Common myeloid progenitor, CD34-positive (primary cell): ENCODE measurements around the gene PARD6B.

Experiments used
- CTCF ChIA-PET: fragments of 350-600 bp; sonication (Branson Sonifier 250); formaldehyde crosslinking; loops from one replicate; lab custom pipeline; 2021; ENCODE audit warnings: antibody characterized with exemption; lab: Charles Lee
- POLR2A ChIA-PET: fragments of 350-600 bp; sonication (Branson Sonifier 250); formaldehyde crosslinking; loops from one replicate; lab custom pipeline; 2021; ENCODE audit warnings: antibody characterized with exemption; lab: Charles Lee
- DNase-seq, 3 donors: peaks; one replicate each; pipeline versions ENCODE4 v3.0.0 to v3.0.0-alpha.2; 2013
- H3K27ac ChIP-seq, 2 experiments: 1 replicate in 1 of 2; 2 replicates in 1 of 2; pipeline ENCODE4 v1.7.0; 2013; ENCODE audit warnings: inconsistent platforms in 2 of 2, low read length in 2 of 2, mild to moderate bottlenecking in 2 of 2, low read depth in 1 of 2, moderate library complexity in 1 of 2; ENCODE audit not compliant: severe bottlenecking in 2 of 2, insufficient read depth in 1 of 2, poor library complexity in 1 of 2
- H3K27me3 ChIP-seq, 5 experiments: replicated peaks in 2 of 5; 1 replicate in 3 of 5; 2 replicates in 2 of 5; pipeline versions ENCODE4 v1.6.1 to v1.7.0; 2013; ENCODE audit warnings: low read length in 4 of 5, mild to moderate bottlenecking in 2 of 5, moderate library complexity in 2 of 5, inconsistent platforms in 1 of 5; ENCODE audit not compliant: insufficient read depth in 5 of 5, control insufficient read depth in 4 of 5
- H3K36me3 ChIP-seq, 4 experiments: 1 replicate in 2 of 4; 2 replicates in 2 of 4; pipeline versions ENCODE4 v1.6.1 to v1.7.0; 2013; ENCODE audit warnings: low read length in 3 of 4, control low read depth in 1 of 4, mild to moderate bottlenecking in 1 of 4; ENCODE audit not compliant: control insufficient read depth in 4 of 4, insufficient read depth in 4 of 4
- H3K4me1 ChIP-seq, 4 experiments: 1 replicate in 3 of 4; 2 replicates in 1 of 4; pipeline versions ENCODE4 v1.6.1 to v1.7.1; 2013; ENCODE audit warnings: low read length in 3 of 4, mild to moderate bottlenecking in 3 of 4, control low read depth in 1 of 4, inconsistent platforms in 1 of 4, moderate library complexity in 1 of 4; ENCODE audit not compliant: control insufficient read depth in 4 of 4, insufficient read depth in 4 of 4; ENCODE audit errors: control extremely low read depth in 1 of 4
- H3K4me3 ChIP-seq, 7 experiments: 1 replicate in 4 of 7; 2 replicates in 3 of 7; pipeline versions ENCODE4 v1.5.1 to v1.7.0; 2013; ENCODE audit warnings: mild to moderate bottlenecking in 7 of 7, low read length in 6 of 7, moderate library complexity in 6 of 7, inconsistent platforms in 2 of 7, low read depth in 2 of 7, control low read depth in 1 of 7; ENCODE audit not compliant: insufficient read depth in 4 of 7, control insufficient read depth in 1 of 7; ENCODE audit errors: extremely low read depth in 1 of 7
- H3K9me3 ChIP-seq, 5 experiments: 1 replicate in 4 of 5; 2 replicates in 1 of 5; pipeline versions ENCODE4 v1.6.1 to v1.7.1; 2013; ENCODE audit warnings: low read length in 4 of 5, mild to moderate bottlenecking in 2 of 5, inconsistent platforms in 1 of 5, low read depth in 1 of 5, moderate library complexity in 1 of 5; ENCODE audit not compliant: control insufficient read depth in 4 of 5, insufficient read depth in 2 of 5; ENCODE audit errors: control extremely low read depth in 1 of 5
- WGBS: methylation state at CpG from one replicate; pipeline ENCODE4 v1.1.5; 2013; ENCODE audit not compliant: insufficient coverage; 5-methylcytosine and 5-hydroxymethylcytosine counted together

Gene PARD6B

GRCh38 chr20:50734730-50735679, 3.6 kb downstream of the PARD6B start:
- Histone ChIP-seq H3K27ac (no peak overlapping the region), H3K36me3 (peaks cover 0 to 4% (median 0%) of the 10 kb centered on the region in 4 experiments), H3K9me3 (no peaks in the 10 kb centered on the region), H3K27me3 (no peaks in the 10 kb centered on the region), H3K4me1 (peaks cover 6 to 23% (median 15%) of the 10 kb centered on the region in 4 experiments), H3K4me3 (no peak overlapping the region)
- ChIA-PET POLR2A (no interaction called here), CTCF (interaction anchor here (1.0 to 3.2 kb wide), 3 partner anchors 8 to 54 kb away, joined by 3 to 8 read pairs (median 5); no protein-coding TSS in a partner anchor)
- whole genome bisulfite sequencing: 100% methylated on average over 8 of the region's 9 CpGs
- no peak for DNase-seq

- DNase-seq: no peak
- Histone ChIP-seq H3K27ac (no peak overlapping the region), H3K36me3 (peaks cover 0 to 4% (median 0%) of the 10 kb centered on the region in 4 experiments), H3K4me3 (no peak overlapping the region), H3K9me3 (no peaks in the 10 kb centered on the region), H3K4me1 (peaks cover 6 to 18% (median 9%) of the 10 kb centered on the region in 4 experiments), H3K27me3 (no peaks in the 10 kb centered on the region)
- ChIA-PET CTCF (interaction anchor here (0.6 kb wide), 1 partner anchor 1559 kb away, joined by 3 read pairs; no protein-coding TSS in a partner anchor), POLR2A (no interaction called here)
These were observed 4.4 kb downstream of the PARD6B start for GRCh38 chr20:50735813-50736212.

GRCh38 chr20:50737352-50737751, 6.0 kb downstream of the PARD6B start:
- Histone ChIP-seq H3K27me3 (no peaks in the 10 kb centered on the region), H3K4me1 (peaks cover 2 to 9% (median 4%) of the 10 kb centered on the region in 4 experiments), H3K9me3 (no peaks in the 10 kb centered on the region), H3K36me3 (peaks cover 0 to 4% (median 0%) of the 10 kb centered on the region in 4 experiments), H3K27ac (no peak overlapping the region), H3K4me3 (no peak overlapping the region)
- 100% methylated on average over 2 of the region's 4 CpGs for WGBS
- ChIA-PET POLR2A (no interaction called here), CTCF (no interaction called here)
- DNase-seq: no peak

GRCh38 chr20:50743087-50743486, 11.7 kb downstream of the PARD6B start:
- DNase-seq: no peak
- H3K27me3 ChIP-seq: no peaks in the 10 kb centered on the region
- H3K36me3 ChIP-seq: peaks cover 0 to 4% (median 0%) of the 10 kb centered on the region in 4 experiments
- CTCF ChIA-PET: interaction anchor here (0.7 to 0.8 kb wide), 2 partner anchors 9 to 10 kb away, joined by 3 to 5 read pairs; no protein-coding TSS in a partner anchor
- WGBS: 100% methylated on average over 2 of the region's 4 CpGs
- no peaks in the 10 kb centered on the region for H3K9me3 ChIP-seq
- POLR2A ChIA-PET: no interaction called here
- peaks cover 2 to 6% (median 5%) of the 10 kb centered on the region in 4 experiments for H3K4me1 ChIP-seq
- no peak overlapping the region for H3K27ac ChIP-seq
- H3K4me3 ChIP-seq: no peak overlapping the region

GRCh38 chr20:50744143-50744792, 12.9 kb downstream of the PARD6B start:
- Histone ChIP-seq H3K36me3 (peaks cover 0 to 4% (median 3%) of the 10 kb centered on the region in 4 experiments), H3K9me3 (no peaks in the 10 kb centered on the region), H3K27me3 (no peaks in the 10 kb centered on the region), H3K27ac (no peak overlapping the region), H3K4me3 (no peak overlapping the region), H3K4me1 (peaks cover 2 to 6% (median 5%) of the 10 kb centered on the region in 4 experiments)
- CTCF ChIA-PET: no interaction called here
- POLR2A ChIA-PET: interaction anchor here (0.6 kb wide), 1 partner anchor 63 kb away, joined by 3 read pairs; no protein-coding TSS in a partner anchor
- WGBS: 97% methylated on average over 8 of the region's 15 CpGs
- no peak for DNase-seq

- ChIA-PET POLR2A (interaction anchor here (0.6 kb wide), 1 partner anchor 14 kb away, joined by 3 read pairs; no protein-coding TSS in a partner anchor), CTCF (interaction anchor here (1.1 to 1.3 kb wide), 2 partner anchors 10 to 120 kb away, joined by 3 to 5 read pairs; no protein-coding TSS in a partner anchor)
- Histone ChIP-seq H3K4me3 (no peak overlapping the region), H3K27ac (no peak overlapping the region), H3K9me3 (no peaks in the 10 kb centered on the region), H3K36me3 (peaks cover 0 to 13% (median 9%) of the 10 kb centered on the region in 4 experiments), H3K4me1 (peaks cover 2 to 5% (median 3%) of the 10 kb centered on the region in 4 experiments), H3K27me3 (no peaks in the 10 kb centered on the region)
- no CpG with 5 or more reads among the region's 2 CpGs for WGBS
- no peak for DNase-seq
These were observed 14.3 kb downstream of the PARD6B start for GRCh38 chr20:50745634-50746137.
